ENCODE results near the gene ACOT11.

ACOT11 gene

DNA sequence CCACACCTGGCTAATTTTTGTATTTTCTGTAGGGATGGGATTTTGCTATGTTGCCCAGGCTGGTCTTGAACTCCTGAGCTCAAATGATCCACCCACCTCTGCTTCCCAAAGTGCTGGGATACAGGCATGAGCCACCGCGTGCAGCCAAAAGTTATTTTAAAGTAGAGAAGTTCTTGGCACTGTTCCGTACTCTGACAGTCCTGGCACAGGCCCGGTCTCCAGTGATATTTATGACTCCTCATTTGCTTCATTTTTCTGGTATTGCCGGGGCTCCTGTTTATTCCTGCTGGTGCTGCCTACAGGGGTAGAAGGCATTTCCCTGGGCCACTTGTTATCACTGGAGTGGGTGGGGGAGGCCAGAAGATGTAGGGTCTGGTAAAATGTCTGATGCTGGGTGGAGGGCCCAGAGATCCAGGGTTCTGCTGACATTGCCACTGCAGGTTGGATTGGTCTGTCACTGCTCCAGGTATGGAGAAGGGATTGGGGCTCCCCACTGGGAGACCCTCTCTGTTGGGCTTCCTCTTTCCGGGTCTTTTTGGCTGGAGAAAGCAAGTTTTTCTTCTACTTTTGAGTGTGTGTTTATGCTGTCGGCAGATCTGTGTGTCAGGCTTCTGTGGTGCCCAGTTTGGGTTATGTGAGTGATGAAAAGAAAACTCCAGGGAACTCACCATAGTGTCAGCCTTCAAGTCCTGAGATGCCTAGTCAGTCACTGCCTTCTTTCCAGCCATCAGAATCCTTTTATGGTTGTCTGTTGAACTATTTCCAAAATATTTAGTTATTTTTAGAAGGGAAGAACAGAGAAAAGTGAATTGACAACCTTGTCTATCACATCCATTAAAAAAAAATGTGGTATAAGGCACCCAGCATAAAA, 98.0 kb downstream of the ACOT11 start:
- no peak for DNase-seq (ENCODE audit: low read depth)

DNA sequence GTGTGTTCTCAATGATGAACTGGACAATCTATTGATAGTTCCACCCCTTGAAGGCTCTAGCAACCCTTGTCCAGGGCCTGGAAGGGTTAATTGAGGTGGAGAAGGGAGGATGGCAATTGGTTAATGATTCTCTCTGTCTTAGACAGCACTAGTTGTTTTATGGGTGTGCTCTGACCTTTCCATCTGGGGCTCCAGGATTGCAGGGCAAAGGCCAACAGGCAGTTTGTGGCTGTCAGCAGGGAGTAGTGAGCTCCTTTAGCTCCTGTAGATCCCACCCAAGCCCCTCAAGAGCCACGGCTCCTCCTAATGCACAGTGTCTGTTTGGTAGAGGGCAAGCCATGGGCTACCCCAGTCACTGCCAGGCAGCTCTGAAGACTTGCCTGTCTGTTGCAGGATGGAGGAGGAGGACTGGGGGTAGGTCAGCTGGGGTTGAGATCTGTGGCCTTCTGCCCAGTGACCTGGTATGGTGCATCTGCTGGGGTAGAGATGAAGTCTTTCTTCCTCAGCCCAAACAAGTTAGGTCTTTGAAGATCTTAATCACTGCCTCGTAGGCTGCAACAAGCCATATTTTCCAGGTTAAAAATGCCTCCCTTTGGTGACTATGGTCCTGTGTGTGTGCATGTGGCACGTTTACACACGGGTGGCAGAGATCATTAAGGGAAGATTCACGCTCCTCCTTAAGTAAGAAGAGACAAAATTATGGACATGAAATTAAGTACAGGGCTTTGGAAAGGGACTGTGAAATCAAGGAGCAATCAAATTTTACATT, 101.3 kb downstream of the ACOT11 start:
- no peak for DNase-seq (ENCODE audit: low read depth)

DNA sequence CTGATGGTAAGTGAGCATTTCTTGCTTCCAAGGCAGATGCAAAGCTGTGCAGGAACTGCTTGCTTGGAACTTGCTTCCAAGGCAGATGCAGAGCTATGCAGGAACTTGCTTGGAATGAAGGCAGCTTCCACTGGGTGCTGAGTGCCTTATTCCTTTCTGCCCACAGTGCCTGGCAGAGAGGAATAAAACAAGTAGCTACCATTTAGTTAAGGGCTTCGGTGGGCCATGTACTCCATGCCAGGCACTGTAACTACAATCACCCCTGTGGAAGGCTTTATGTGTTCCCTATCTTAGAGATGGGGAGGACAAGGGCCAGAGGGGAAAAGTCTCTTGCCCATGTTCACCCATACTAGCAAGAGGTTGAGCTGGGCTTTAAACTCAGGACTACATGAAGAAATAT, 101.9 kb downstream of the ACOT11 start:
- no peak for DNase-seq (ENCODE audit: low read depth)

DNA sequence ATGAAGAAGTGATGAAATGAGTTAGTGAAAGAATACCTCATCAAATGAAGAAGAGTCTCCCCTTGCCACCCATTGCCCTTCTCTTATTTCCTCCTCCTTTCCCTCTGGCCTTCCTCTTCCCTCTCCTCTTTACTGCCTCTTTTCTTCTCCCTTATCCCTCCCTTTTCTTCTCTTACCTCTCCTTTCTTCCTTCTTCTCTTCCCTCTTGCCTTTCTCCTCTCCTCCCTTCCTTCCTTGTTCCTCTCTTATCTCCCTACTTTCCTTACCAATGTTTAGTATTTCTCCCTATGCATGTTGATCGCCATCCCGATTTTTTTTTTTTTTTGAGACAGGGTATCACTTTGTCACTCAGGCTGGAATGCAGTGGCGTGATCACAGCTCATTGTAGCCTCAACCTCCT, 102.4 kb downstream of the ACOT11 start:
- DNase-seq (ENCODE audit: low read depth): no peak

DNA sequence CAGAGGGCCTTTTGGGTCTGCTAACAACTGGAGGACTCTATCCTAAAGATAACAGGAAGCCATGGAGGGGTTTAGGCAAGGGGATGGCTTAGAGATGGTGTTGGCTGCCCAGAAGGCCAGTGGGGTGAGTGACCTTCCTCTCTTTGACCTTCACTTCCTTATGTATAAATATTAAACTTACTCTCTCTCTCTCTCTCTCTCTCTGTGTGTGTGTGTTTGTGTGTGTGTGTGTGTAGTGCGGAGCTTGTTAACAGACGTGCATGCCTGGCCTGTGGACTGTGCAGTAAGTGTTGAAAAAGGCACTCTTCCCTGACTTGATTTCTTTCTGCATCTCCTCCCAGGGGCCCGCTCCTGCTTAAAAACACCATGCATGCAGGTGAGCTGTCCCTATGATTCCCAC, 103.6 kb downstream of the ACOT11 start:
- DNase-seq (ENCODE audit: low read depth): no peak

DNA sequence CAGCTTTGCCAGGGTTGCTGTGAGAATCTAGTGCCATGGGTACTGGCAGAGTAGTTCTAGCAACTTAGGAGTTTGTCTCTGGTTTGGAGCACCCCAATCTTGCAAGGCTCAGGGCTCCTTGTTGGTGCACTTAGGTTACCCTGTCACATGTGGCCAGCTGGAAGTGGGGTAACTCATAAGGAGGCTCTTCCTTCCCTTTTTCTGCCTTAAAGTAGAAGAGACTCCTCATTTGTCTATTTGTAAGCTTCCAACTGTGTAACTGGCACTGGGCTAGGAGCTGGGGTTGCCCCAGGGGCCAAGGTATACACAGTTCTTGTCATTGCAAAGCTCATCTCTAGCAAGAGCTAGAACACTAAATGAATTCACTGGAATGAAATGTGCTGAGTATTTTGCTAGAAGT, 104.1 kb downstream of the ACOT11 start:
- no peak for DNase-seq (ENCODE audit: low read depth)

DNA sequence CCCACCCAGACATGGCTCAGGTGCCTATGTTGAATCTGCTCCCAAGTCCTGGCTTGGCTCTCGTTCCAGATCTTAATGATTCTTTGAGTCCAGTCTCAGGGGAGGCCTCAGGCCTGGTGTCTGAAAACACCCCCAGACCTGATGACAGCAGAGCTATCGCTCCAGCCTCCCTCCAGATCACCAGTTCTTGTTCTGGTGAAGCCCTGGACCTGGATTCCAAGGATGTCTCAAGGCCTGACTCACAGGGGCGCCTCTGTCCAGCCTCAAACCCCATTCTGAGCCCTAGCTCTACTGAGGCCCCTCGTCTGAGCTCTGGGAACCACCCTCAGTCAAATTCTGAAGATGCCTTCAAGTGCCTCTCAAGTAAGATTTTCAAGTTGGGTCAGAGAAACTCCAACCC, 105.0 kb downstream of the ACOT11 start:
- DNase-seq (ENCODE audit: low read depth): no peak

DNA sequence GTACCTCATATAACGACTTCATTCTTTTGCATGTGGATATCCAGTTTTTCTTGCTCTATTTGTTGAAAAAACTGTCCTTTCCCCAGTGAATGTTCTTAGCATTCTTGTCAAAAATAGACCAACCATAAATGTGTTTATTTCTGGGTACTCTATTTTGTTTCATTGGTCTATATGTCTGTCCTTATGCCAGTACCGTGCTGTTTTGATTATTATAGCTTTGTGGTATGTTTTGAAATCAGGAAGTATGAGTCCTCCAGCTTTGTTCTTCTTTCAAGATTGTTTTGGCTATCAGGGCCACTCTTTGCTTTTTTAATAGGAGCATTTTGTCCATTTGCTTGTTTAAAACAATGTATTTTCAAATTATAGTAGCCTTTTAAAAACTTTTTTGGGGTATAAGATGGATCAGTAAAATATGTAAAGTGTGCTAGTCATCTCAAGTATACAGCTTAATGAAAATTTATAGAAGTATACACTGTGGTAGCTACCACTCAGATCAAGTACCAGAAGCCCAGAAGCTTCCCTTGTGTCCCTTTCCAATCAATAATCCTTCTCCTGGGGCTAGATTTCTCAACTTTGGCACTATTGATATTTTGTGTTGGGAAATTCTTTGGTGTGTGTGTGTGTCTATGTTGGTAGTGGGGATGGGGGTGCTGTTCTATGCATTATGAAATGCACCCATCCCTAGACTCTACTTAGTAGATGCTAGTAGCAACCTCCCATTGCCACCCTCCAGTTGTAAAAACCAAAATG, 110.3 kb downstream of the ACOT11 start:
- no peak for DNase-seq (ENCODE audit: low read depth)
